HG03139 (cell line): ENCODE results near the gene F2RL1.
"Not testable (repeated sequence)": the region's sequence is repeated elsewhere in the genome, so short reads cannot be mapped to it uniquely, and the experiment has no call there.

Experiments
- ATAC-seq: cut with Tn5 transposase; IDR thresholded peaks from one replicate; pipeline ENCODE4 v1.9.1; 2021; ENCODE audit not compliant: unreplicated experiment

F2RL1 gene

DNA sequence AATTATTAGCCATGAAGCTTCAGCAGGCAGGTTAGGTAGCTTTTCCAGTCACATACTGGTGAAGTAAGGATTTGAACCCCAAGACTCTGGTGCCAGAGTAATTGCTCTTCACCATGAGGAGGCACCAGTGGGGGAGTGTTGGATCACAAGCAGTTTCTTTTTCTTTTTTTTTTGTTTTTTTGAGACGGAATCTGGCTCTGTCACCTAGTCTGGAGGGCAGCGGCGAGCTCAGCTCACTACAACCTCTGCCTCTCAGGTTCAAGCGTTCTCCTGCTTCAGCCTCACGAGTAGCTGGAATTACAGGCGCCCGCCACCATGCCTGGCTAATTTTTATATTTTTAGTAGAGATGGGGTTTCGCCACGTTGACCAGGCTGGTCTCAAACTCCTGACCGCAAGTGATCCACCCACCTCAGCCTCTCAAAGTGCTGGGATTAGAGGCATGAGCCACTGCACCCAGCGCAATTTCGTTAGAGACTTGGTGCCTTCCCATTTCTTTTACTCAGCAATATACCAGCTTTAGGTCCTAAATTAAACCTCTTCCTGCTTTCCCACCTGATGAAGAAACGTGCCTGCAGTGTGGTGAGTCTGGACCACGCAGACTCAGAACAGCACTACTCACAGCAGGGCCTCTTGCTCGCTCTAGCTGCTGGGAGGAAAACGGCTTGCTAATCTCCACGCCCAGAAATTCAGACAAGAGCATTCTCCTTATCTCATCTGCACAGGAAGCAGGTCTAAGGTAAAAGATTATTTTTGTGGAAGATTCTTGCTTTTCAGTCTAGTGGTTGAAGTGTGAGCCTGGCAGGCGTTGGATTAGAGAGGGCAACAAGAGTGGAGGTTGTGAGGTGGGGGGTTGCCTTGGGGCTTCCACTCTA, 30.8 kb downstream of the F2RL1 start, which contains the start of gene S100Z:
TSS of gene S100Z (plus strand) at position 596 of the 873 bp plus-strand sequence. CDS start 25,346 bp downstream, outside the sequence.
- no peak for ATAC-seq

DNA sequence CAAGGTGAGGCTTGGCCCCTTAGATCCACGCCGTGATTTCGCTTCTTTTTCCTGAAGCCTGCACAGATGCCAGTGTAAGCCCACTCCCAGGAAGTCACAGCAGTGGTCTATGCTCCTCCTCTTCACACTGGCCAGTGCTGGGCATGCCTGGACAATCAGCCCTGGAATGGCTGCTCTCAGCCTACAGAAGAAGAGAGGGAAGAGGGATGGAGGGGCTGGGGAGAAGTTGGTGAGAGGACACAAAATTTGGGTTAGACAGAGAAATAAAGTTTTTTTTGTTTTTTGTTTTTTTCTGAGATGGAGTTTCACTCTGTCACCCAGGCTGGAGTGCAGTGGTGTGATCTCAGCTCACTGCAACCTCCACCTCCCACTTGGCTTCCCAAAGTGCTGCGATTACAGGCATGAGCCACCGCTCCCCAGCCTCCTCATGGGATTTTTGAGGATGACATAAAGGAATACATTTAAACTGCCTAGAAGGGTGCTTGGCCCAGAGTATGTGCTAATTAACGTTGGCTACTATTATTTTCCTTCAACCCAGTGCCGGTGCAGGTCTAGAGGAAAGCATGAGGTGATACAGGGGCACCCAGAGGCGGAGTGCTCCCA, 31.8 kb downstream of the F2RL1 start:
- no peak for ATAC-seq

GRCh38 chr5:76851728-76852369, 33.0 kb downstream of the F2RL1 start:
- ATAC-seq, result no peak

DNA sequence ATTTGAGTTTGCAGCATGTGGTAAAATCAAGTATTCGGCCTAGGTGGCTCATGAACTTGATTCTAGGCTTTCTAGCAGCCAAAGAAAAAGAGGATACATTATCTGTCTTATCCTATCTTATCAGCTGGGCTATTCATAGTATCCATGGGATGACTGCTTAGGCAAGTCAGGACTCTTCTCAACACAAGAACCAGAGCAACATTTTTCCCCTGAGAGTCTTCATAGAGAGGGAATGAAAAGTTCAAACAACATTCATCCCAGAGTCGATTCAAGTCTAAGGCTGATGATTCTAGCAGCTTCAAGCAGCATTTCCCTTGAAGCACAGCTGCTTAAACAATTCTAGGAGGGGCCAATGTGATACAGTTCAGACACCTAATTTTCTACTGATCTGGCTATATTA, 33.9 kb downstream of the F2RL1 start:
- no peak for ATAC-seq

- not testable (repeated sequence) for ATAC-seq
Measured at GRCh38 chr5:76853741-76854140, 34.9 kb downstream of the F2RL1 start.

GRCh38 chr5:76854644-76855043, 35.8 kb downstream of the F2RL1 start:
- no peak for ATAC-seq

DNA sequence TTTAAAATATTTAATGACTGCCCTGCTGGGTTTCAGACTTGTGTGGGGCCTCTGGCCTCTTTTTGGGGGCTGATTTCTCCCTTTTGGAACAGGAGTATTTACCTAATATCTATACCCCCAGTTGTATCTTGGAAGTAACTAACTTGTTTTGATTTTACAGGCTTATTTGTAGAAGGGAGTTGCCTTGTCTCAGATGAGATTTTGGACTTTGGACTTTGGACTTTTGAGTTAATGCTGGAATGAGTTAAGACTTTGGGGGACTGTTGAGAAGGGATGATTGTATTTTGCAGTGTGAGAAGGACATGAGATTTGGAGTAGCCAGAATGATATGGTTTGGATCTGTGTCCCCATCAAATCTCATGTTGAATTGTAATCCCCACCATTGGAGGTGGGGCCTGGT, 36.7 kb downstream of the F2RL1 start:
- not testable (repeated sequence) for ATAC-seq

GRCh38 chr5:76855961-76856360, 37.1 kb downstream of the F2RL1 start:
- no peak for ATAC-seq

DNA sequence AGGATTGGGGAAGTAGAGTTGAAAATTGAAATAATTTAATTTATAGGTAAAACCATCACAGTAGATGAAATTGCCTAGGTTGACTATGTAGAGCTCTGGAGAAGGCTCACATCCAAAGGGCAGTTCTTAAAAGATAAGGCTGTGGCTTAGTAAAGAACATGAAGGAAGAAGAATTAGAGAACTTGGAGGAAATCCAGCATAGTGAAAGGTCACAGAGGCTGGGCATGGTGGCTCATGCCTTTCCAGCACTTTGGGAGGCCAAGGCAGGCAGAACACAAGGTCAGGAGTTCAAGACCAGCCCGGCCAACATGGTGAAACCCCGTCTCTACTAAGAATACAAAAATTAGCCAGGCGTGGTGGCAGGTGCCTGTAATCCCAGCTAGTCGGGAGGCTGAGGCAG, 38.0 kb downstream of the F2RL1 start:
- not testable (repeated sequence) for ATAC-seq

- ATAC-seq, result no peak
Measured at GRCh38 chr5:76859591-76860247, 40.9 kb downstream of the F2RL1 start.

GRCh38 chr5:76861612-76862011, 42.8 kb downstream of the F2RL1 start:
- ATAC-seq, result no peak

DNA sequence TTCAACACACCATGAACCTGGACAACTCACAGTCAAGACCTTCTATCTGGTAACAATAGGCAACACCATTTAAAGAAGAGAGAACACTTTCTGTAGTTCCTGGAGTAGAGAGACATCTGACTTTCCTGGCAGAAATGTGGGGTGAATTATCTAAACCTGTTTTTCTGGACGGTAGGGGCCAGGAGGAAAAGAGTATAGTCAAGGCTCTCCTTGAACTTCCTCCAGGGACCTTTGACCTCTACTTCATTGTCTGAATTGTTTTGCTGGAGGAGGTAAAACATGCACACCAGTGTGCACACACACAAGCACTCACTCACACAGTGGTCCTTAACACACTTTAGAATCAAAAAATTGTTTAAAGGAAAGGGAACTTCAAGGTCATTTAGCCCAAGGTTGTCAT, 44.2 kb downstream of the F2RL1 start:
- no peak for ATAC-seq

DNA sequence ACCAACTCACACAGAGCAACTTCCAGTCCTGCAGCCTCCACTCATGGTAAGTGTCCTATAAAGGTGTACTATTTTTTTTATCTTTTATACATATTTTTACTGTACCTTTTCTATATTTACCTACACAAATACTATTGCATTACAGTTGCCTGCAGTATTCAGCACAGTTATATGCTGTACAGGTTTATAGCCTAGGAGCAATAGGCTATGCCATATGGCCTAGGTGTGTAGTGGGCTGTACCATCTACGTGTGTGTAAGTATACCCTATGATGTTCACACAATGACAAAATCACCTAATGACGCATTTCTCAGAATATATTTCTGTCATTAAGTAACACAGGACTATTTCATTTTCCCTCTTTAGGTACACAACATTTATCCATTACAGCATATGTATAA, 47.7 kb downstream of the F2RL1 start:
- ATAC-seq, result no peak

DNA sequence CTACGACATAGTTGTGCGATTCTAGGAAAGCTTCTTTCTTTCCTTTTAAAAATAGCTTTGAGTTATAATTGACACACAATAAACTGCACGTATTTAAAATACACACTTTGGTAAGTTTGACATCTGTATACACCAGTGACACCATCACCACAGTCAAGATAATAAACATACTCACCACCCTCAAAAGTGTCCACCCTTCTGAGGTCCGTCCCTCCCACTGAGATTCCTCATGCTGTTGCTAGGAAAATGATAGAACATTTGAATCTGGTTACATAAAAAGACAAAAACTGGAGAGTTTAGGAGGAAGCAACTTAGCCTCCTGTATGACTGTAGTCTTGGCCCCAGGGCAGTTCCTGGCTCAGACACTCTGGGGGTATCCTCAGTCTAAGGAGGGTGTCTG, 48.2 kb downstream of the F2RL1 start:
- no peak for ATAC-seq

- no peak for ATAC-seq
Measured at GRCh38 chr5:76867827-76868693, 49.2 kb downstream of the F2RL1 start.

GRCh38 chr5:76870046-76870445, 51.2 kb downstream of the F2RL1 start:
- ATAC-seq, result no peak

DNA sequence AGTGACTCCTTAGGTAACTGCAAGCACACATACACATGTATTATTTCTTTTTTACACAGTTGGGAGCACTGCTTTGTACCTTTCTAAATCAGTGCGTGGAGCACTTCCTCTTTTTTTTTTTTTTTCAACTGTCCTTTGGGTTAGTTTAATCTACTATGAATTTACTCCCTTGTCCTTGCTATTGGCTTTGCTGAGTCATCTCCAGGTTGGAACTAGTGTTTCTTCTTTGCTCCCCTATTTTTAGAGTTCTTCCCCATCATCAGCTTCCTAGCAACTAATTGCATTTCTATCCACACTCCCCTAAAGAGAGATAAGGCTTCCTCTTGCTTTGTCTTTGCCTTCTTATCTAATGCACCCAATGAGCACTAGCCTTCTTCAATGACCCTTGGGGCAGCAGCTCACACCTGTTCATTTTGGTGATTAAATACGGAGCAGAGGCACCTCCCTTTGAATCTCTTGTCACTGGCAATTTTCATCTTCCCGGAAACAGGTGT, 55.3 kb downstream of the F2RL1 start:
- no peak for ATAC-seq
